Ureter (tissue), 1 donor: ENCODE results near the gene SFI1. TPM values are rescaled to one million over a fixed set of nuclear protein-coding genes. Genes with fewer than 3 reads are reported as not detected.
"Not testable (repeated sequence)": the region's sequence is repeated elsewhere in the genome, so short reads cannot be mapped to it uniquely, and the experiment has no call there.

Source experiments
- DNase-seq: peaks from one replicate; pipeline ENCODE4 v3.0.0-alpha.2; 2020; ENCODE audit warnings: low spot score
- total RNA-seq: library from RNA; stranded (reverse); gene quantifications from one replicate; pipeline ENCODE4 v1.2.4, GENCODE V29; 2023
- donor health status: DM: yes; HTN: yes; CAD: no.

Gene SFI1
- total RNA-seq, 1 donor from 2014 or later = 76.9 TPM

DNA sequence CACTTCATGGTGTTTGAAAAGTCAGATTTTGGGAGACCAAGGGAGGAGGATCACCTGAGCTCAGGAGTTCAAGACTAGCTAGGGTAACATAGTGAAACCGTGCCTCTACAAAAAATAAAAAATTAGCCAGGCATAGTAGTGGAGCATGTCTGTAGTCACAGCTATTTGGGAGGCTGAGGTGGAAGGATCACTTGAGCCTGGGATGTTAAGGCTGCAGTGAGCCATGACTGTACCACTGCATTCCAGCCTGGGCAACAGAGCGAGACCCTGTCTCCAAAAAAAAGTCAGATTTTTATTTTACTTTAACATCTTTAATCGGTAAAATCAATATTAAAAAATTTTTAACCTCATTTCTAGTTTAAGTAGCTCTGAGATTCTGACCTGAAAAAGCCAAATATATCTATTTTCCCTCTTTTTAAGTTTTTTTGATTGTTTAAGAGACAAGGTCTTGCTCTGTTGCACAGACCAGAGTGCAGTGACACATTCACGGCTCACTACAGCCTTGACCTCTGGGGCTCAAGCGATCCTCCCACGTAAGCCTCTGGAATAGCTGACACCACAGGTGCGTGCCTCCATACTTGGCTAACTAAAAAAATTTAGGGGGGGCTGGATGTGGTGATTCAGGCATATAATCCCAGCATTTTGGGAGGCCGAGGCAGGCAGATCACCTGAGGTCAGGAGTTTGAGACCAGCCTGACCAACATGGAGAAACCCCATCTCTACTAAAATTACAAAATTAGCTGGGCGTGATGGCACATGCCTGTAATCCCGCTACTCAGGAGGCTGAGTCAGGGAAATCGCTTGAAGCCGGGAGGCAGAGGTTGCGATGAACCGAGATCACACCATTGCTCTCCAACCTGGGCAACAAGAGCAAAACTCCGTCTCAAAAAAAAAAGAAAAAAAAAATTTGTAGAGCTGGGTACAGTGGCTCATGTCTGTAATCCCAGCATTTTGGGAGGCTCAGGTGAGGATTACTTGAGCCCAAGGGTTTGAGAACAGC is 48.4 kb downstream of the SFI1 start:
- no peak for DNase-seq

DNA sequence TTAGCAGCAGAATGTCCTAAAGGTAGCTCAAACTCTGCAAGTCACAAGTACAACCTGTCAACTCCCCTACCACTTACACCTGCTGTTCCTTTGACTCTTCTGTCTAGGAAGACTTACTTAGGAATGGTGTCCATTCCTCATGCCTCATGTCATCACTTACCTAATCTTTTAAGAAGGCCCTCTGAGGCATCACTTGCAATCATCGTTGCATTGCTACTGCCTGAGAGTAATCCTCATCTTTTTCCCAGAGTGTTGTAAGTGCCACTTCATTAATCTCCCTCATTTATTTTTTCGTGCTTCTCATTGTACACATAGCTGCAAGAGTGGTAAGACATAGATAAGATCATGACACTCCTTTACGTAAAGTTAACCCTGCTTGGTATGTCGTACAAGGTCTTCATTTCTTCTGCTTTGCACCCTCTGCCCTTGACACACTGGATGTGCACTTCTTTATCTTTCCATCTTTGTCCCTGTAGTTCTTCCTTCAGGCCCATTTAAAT is 54.6 kb downstream of the SFI1 start:
- no peak for DNase-seq

DNA sequence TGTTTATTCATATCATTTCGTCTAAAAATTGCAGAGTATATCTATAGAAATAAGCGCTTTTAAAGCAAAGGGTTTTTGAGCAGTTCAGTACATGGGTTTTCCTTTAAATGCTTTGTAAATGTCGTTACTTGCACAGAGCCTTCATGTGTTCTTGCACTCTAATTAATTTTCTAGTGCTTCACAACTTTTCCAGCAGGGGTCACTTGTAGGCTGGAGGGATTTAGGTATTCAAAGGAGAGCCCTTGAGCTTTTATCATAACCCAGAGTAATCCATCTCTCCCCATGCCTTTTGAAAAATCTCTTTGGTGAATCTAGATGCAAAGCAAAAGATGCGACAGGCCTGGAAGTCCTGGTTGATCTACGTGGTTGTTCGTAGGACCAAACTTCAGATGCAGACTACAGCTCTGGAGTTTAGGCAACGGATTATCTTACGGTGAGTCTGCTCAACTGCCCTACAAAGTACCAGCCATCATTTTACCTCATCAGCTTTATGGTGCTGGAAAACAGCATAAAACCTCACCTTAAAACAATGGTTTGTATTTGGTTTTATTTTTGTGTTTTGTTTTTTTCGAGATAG is 60.4 kb downstream of the SFI1 start:
- DNase-seq = no peak

DNA sequence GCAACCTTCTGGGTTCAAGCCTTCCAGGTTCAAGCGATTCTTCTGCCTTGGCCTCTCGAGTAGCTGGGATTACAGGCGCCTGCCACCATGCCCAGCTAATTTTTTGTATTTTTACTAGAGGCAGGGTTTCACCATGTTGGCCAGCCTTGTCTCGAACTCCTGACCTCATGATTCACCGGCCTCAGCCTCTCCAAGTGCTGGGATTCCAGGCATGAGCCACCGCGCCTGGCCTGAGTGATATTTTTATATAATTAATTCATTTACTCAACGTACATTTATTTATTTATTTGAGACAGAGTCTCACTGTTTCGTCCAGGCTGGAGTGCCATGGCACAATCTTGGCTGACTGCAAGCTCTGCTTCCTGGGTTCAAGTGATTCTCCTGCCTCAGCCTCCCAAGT is 62.2 kb downstream of the SFI1 start:
- not testable (repeated sequence) for DNase-seq

DNA sequence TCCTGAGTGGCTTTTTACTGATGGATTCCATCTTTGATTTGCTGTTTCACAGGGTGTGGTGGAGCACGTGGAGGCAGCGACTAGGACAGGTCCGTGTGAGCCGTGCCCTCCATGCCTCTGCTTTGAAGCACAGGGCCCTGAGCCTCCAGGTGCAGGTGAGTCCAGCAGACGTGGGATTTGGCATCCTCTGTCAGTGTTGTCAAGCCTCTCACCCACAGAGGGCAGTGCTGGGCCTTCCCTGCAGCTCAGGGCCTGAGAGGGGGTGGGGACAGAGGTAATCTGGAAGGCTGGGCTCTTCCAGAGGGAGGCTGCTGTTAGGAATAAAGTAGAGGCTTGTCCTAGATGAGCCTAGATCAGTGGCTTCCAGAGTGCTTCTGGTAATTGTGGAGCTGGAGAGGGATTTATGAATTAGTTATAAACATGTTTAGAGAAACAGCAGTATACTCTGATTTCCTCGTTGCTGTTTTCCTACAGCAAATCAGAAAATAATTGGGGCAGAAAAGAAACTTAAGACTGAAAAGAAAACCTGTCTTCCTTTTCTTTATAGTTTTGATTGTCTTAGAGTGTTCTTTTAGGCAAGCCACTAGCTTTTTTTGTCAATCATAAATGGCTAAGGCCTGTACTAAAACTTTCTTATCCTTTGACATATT is 65.0 kb downstream of the SFI1 start:
- peak; percentile 61 for DNase-seq

DNA sequence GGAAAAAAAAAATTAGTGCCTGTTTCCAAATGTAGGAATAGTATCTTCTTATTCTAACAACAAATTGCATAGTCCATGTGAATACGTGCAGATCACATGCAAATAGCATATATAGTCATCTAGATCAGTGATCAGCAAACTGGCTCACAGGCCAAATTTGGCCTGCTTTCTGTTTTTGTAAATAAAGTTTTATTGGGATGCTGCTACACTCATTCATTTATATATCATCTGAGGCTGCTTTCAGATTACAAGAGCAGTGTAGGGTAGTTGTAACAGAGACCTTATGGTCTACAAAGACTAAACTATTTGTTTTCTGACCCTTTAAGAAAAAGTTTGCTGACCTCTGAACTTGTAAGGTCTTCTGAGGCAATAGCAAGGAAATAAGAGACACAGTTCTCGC is 65.6 kb downstream of the SFI1 start:
- no peak for DNase-seq

DNA sequence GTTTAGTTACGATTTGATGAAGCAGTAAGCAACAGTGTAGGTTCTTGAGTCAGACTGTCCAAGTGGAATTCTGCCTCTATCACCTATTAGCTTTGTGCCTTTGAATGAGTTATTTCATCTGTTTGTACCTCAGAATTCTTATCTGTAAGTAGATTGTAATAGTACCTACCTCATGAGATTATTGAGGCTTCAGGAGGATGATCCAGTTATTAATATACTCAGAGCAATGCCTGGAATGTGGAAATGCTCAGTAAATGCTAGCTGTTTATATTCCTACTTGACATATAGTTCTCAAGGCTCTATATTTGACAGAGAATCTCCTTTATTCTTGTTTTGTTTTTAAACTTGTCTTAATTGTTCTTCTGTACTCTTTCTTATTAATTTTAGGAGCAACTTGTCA is 70.1 kb downstream of the SFI1 start:
- DNase-seq = no peak

DNA sequence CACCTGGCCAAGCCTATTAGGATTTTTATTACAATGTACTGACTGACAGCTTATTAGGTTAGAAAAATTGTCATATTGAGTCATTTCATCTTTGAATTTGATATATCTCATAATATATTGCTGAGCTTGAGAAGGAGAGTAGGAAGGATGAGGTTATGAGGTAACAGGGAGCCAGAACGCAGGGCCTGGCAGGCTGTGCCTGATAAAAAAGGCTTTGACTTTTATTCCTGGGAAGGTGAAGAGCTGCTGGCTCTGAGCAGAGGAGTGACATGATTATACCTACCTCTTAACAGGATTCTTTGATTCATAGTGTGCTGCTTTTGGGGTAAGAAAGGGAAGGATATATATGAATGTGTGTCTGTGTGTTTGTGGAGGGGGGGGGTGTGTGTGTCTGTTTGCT is 70.9 kb downstream of the SFI1 start:
- DNase-seq = no peak

DNA sequence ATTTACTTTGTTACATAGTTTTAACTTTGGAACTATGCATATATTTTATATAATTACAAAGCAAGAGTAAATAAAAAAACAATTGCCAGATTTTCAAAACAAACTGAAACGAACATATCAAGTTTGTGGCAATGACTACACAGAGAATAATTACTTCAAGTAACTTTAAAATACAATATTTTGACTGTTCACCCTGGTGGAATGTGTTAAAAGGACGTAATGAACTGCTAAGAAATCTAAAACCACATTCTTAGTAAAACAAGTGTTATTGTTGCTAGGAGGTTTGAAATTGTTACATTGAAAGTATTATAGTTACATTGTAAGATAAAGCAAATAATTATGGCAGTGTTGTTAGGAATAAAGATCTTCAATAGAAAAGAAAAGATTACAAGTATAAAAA is 71.4 kb downstream of the SFI1 start:
- no peak for DNase-seq

DNA sequence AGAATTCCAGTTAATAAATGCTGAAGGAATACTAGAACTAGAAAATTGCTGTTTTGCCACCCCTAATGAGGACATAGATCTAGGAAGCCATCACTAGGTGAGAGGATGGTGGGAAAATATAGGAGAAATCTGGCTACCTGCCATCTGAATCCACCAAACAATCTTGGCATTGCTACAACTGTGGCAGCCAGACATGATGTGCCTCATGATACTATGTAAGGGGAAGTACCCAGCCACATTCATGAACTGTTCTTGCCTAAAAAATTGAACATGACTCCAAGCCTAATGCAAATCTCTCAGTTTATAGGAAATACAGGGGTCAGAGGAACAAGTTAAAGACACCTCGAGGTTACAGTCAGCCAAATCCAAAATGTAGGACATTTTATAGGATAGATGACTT is 72.8 kb downstream of the SFI1 start:
- DNase-seq = no peak

DNA sequence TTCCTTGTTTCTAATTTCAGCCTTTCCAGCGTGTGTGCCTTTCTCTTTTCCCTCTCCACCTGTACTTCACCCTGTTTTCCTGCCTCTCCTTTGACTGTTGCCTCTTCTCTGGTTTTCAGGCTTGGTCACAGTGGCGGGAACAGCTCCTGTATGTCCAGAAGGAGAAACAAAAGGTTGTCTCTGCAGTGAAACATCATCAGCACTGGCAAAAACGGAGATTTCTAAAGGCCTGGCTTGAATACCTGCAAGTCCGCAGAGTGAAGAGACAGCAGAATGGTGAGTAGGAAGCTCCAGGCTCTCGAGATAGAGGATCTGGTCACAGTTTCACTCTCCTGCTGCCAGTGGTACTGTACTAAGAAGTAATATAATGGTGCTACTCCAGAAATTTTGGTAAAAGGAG is 76.6 kb downstream of the SFI1 start:
- no peak for DNase-seq

DNA sequence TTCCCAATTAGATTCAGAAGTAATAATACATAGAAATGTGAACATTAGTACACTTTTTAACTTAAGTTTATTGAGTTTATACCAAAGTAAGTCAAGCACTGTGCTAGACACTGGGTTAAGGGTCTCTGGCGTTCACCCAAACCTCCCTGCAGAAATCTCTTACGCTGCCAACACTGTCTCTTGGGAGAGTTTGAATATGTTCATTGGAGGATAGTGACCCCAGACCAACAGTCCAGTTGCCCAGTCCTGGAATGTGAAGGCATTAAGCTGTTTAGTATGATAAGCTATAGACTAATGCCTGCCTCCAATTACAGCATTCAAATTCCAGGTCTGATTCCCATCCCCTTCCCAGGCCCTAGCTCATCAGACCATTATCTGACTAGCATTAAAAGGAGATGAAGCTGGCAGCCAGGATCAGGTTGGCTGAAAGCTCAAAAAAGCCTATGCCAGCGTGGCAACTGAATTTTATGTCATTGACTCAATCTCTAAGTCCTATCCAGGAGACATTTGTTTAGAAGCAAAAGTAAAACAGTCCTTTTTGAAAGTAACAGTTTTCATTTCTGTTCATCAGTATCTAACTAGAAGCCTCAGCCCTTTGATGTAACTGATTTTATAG is 77.8 kb downstream of the SFI1 start:
- no peak for DNase-seq

DNA sequence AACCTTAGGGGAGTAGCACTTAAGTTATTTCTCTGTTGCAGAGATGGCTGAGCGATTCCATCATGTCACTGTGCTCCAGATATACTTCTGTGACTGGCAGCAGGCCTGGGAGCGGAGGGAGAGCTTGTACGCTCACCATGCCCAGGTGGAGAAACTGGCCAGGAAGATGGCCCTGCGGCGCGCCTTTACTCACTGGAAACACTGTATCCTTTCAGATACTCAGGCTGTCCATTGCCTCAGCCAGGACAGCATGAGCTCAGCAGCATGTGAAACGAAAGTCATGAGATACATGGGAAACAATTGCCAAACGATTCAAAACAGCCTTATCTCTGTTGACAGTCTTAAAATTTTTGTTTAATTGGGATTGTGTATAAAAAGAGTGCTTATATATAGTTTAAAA is 78.9 kb downstream of the SFI1 start:
- no peak for DNase-seq

DNA sequence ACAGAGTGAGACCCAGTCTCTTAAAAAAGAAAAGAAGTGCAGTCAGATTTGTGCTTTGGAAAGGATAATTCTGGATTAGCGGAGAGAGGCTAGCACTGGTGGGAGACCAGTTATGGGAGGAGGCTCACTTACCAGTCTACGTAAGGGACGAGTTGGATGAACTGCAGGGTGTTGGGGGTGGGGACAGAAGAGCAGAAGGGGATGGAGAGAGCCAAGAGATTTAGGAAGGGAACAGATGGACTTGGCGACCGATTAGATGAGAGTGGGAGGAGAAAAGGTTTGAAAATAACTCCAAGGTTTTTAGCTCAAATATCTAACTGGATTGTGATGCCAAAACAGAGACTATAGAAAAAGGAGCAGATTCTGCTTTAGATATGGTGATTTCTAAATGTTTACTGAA is 81.4 kb downstream of the SFI1 start:
- DNase-seq = no peak

DNA sequence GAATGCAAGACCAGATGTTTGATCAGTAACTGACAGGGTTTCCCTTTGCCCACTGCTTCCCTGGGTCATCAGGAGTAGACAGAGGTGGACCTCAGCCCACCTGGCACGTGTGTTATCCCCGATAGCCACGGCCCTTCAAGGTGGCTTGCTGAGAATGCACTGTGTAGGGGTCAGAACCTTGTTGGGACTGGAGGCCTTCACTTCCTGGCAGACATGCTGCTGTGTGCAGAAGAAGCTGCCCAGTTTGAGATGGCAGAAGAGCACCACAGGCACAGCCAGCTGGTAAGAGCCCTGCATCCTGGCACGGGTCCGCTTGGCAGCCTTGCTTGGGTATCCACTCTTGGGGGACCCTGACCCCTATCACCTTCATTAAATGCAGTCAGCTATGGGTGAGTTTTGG is 81.8 kb downstream of the SFI1 start:
- DNase-seq = no peak

DNA sequence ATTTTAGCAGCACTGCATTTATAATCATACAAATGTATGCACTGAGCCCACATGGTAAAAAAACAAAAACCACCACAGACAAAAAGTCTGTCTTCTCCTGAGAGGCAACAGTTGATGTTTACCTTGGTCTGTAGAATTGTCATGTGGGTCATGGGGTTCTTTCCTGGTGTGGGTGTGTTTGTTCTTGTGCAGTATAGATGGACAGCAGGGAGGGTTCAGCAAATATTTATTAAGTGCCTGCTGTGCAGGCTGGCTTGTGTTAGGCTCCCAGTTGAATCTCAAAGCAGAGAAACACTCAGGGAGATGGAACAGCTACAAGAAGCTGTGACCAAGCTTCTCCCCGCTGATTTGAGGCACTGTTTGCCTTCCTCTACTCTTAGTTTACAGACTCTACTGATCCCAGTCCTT is 83.5 kb downstream of the SFI1 start:
- no peak for DNase-seq

DNA sequence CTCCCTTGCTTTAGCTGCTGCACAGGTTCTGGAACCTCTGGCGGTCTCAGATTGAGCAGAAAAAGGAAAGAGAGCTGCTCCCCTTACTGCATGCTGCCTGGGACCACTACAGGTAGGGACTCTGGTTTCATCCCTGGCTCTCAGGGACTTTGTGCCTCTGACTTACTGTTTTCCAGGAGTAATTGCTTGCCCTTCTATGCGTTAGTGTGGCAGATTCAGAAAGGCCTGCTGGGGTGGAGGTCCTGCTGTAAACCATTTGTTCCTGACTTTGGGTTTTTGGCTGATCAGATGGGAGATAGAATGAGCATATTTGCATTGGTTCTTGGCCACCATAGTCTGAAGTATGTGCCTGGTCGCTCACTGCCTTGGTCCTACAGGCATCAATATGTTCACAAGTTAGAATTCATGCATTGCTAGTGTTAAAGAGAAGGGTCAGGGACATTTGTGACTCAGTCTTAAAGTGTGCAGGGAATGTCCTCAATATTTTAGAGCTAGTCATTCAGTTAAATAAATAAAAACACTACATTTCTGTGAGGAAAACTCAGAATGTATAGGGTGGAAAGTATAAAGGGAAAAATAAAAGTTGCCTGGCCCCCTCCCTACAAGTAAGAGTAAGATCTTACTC is 87.6 kb downstream of the SFI1 start:
- DNase-seq = no peak

DNA sequence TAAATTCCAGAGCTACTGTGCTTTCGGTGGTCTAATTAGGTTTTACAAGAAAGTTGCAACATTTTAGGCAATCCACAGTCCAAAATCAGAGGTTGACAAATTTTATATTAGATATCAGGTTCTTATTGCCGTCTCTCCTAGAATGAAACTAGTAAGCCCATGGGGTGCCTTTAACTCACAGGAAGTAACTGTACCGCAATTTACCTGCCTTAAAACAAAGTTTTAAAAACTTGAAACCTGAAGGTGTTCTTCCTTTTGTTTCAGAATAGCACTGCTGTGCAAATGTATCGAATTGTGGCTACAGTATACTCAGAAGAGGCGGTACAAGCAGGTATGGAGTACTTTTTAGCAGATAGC is 88.4 kb downstream of the SFI1 start:
- DNase-seq = no peak

DNA sequence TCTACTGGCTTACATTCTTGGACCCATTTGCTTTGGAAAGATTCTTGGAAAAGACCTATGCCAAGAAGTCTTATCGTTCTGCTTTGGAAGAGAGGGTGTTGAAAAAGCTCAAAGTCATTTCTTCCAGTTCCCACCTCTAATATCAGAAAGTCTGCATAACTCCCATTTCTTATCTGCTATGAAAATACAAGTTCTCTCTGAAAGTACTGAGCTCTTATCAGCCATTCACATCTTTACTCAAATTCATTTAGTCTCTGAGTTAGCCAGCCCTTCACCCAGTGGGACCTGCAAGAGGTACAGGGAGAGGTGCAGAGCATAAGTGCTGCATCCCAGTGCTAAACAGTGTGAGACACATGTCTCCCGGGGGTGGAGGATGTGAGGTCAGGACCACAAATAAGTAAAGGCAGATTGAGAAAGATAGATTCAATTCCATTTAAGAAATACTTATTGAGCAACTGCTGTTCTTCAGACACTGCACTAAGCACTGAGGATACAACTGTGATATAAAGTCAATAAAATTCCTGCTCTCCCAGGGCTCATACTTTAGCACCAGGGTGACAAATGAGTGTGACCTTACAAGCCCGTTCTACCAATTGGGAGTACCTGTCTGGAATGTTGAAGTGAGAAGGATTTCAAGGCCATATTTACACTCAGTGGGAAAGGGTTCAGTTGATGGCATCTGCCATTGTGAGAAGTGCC is 89.0 kb downstream of the SFI1 start:
- no peak for DNase-seq

DNA sequence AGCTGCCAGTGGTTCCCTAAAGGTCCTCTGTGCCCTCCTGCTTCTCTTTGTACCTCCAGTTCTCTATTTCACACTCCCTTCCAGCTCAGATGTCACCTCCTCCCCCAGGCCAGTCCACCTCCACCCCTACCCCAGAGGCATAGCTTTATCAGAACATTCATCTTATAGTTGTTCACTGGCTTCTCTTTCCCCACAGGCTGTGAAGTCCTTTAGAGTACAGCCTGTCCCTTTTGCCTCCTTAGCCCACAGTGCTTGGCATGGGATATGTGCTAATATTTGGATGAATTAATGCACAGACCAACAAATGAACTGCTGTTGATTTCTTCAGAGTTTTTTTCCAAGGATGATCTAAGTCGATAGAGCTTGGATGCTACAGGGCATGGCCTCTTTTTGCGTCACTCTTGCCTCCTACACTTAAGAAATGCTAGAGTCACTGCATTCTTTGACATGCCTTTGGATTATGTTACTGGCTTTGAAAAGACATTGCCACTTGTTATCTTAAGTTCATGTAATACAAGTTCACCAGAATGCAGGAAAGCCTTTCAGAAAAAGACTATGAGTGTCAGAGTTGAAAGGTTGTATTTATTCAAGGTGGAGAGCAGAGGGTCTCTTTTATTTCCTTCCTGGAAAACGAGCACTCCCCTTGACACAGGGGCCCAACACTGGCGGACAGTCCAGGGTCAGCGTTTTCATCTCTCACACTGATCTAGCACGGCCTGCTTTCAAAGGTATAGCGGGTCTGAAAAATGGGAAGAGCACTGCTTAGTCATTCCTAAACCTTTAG is 90.0 kb downstream of the SFI1 start:
- DNase-seq = no peak
